ENCODE data around the gene OGDHL.
A peak's percentile ranks its signal among the peaks of the same experiment; 100 is the strongest.

The OGDHL gene

DNA sequence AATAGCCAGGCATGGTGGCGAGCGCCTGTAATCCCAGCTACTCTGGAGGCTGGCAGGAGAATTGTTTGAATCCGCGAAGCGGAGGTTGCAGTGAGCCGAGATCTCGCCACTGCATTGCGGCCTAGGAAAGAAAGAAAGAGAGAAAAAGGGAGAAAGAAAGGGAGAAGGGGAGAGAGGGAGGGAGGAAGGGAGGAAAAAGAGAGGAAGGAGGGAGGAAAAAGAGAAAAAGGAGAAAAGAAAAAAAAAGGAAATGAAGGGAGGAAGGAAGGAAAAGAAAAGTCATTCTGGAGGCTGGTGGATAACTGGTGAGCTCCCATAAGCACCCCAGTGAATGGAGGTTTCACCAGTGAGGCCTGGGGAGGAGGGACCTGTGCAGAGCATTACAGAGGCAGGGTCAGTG, 7.6 kb upstream of the OGDHL start:
- Histone ChIP-seq H3K36me3 (ENCODE audit: control insufficient read depth, insufficient read depth, low read length) (no peaks in the 10 kb centered on the region), H3K9ac (ENCODE audit: low read depth, low read length) (no peak overlapping the region), H3K4me3 (ENCODE audit: low read depth, low read length) (no peak overlapping the region), H3K9me3 (ENCODE audit: control insufficient read depth, insufficient read depth, low read length) (no peaks in the 10 kb centered on the region), H3K4me1 (ENCODE audit: control insufficient read depth, insufficient read depth, low read length) (no peaks in the 10 kb centered on the region), H3K27me3 (ENCODE audit: control insufficient read depth, insufficient read depth, low read length) (peaks cover 25% of the 10 kb centered on the region)

GRCh38 chr10:49768731-49769130, 6.6 kb upstream of the OGDHL start:
- no peaks in the 10 kb centered on the region for H3K4me1 ChIP-seq (ENCODE audit: control insufficient read depth, insufficient read depth, low read length)
- peaks cover 28% of the 10 kb centered on the region for H3K27me3 ChIP-seq (ENCODE audit: control insufficient read depth, insufficient read depth, low read length)

GRCh38 chr10:49768329-49768728, 6.2 kb upstream of the OGDHL start:
- H3K36me3 ChIP-seq (ENCODE audit: control insufficient read depth, insufficient read depth, low read length) = no peaks in the 10 kb centered on the region
- peak overlapping the region; percentile 35 for H3K4me3 ChIP-seq (ENCODE audit: low read depth, low read length)
- peaks cover 32% of the 10 kb centered on the region for H3K27me3 ChIP-seq (ENCODE audit: control insufficient read depth, insufficient read depth, low read length)
- H3K4me1 ChIP-seq (ENCODE audit: control insufficient read depth, insufficient read depth, low read length) = no peaks in the 10 kb centered on the region
- no peaks in the 10 kb centered on the region for H3K9me3 ChIP-seq (ENCODE audit: control insufficient read depth, insufficient read depth, low read length)
- H3K9ac ChIP-seq (ENCODE audit: low read depth, low read length) = peak overlapping the region; percentile 12

More at GRCh38 chr10:49768731-49769130, 6.6 kb upstream of the OGDHL start:
- Histone ChIP-seq H3K9me3 (ENCODE audit: control insufficient read depth, insufficient read depth, low read length) (no peaks in the 10 kb centered on the region), H3K4me3 (ENCODE audit: low read depth, low read length) (peak overlapping the region; percentile 35), H3K36me3 (ENCODE audit: control insufficient read depth, insufficient read depth, low read length) (no peaks in the 10 kb centered on the region), H3K9ac (ENCODE audit: low read depth, low read length) (no peak overlapping the region)

GRCh38 chr10:49767752-49768151, 5.6 kb upstream of the OGDHL start:
- H3K9ac ChIP-seq (ENCODE audit: low read depth, low read length) = no peak overlapping the region
- H3K4me3 ChIP-seq (ENCODE audit: low read depth, low read length) = peak overlapping the region; percentile 35
- no peaks in the 10 kb centered on the region for H3K9me3 ChIP-seq (ENCODE audit: control insufficient read depth, insufficient read depth, low read length)
- peaks cover 37% of the 10 kb centered on the region for H3K27me3 ChIP-seq (ENCODE audit: control insufficient read depth, insufficient read depth, low read length)
- no peaks in the 10 kb centered on the region for H3K36me3 ChIP-seq (ENCODE audit: control insufficient read depth, insufficient read depth, low read length)
- no peaks in the 10 kb centered on the region for H3K4me1 ChIP-seq (ENCODE audit: control insufficient read depth, insufficient read depth, low read length)

GRCh38 chr10:49766484-49766883, 4.4 kb upstream of the OGDHL start:
- no peak overlapping the region for H3K9ac ChIP-seq (ENCODE audit: low read depth, low read length)
- H3K9me3 ChIP-seq (ENCODE audit: control insufficient read depth, insufficient read depth, low read length) = no peaks in the 10 kb centered on the region
- no peaks in the 10 kb centered on the region for H3K36me3 ChIP-seq (ENCODE audit: control insufficient read depth, insufficient read depth, low read length)
- H3K27me3 ChIP-seq (ENCODE audit: control insufficient read depth, insufficient read depth, low read length) = peaks cover 40% of the 10 kb centered on the region
- no peak overlapping the region for H3K4me3 ChIP-seq (ENCODE audit: low read depth, low read length)
- H3K4me1 ChIP-seq (ENCODE audit: control insufficient read depth, insufficient read depth, low read length) = no peaks in the 10 kb centered on the region

GRCh38 chr10:49762566-49762877, 399 bp upstream of the OGDHL start:
- H3K4me1 ChIP-seq (ENCODE audit: control insufficient read depth, insufficient read depth, low read length) = no peaks in the 10 kb centered on the region

DNA sequence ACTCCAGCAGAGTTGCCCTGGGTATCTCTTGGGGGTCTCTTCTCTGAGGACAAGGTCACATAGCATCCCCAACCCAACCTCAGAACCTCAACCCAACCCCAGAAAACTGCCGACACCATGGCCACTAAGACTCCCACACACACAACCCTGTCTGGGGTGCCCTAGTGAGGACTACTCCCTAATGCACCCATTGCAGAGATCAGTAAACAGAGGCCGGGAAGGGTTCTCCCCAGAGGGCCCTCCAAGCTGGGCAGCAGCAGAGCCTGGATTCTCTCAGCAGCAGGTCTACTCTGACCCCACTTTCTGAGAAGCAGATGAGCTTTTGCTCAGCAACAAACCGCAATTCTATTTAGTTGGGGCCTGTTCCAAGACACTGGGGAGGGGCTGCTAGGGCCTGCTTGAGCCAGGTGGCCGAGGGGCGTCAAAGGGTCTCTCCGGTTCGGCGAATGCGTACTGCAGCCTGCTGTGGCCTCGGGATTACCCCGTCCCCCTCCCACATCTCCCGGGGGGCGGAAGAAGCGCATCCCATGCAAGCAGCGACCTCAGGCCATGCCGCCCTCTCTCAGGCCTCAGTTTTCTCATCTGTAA, 828 bp downstream of the OGDHL start:
- H3K36me3 ChIP-seq (ENCODE audit: control insufficient read depth, insufficient read depth, low read length) = peaks cover 7% of the 10 kb centered on the region
- H3K27me3 ChIP-seq (ENCODE audit: control insufficient read depth, insufficient read depth, low read length) = peaks cover 15% of the 10 kb centered on the region
- no peaks in the 10 kb centered on the region for H3K4me1 ChIP-seq (ENCODE audit: control insufficient read depth, insufficient read depth, low read length)
- H3K4me3 ChIP-seq (ENCODE audit: low read depth, low read length) = peak overlapping the region; percentile 77
- peak overlapping the region; percentile 79 for H3K9ac ChIP-seq (ENCODE audit: low read depth, low read length)
- H3K9me3 ChIP-seq (ENCODE audit: control insufficient read depth, insufficient read depth, low read length) = no peaks in the 10 kb centered on the region

More at GRCh38 chr10:49762566-49762877, 399 bp upstream of the OGDHL start:
- Histone ChIP-seq H3K27me3 (ENCODE audit: control insufficient read depth, insufficient read depth, low read length) (peaks cover 17% of the 10 kb centered on the region), H3K4me3 (ENCODE audit: low read depth, low read length) (peak overlapping the region; percentile 77), H3K9ac (ENCODE audit: low read depth, low read length) (no peak overlapping the region), H3K9me3 (ENCODE audit: control insufficient read depth, insufficient read depth, low read length) (no peaks in the 10 kb centered on the region), H3K36me3 (ENCODE audit: control insufficient read depth, insufficient read depth, low read length) (peaks cover 1% of the 10 kb centered on the region)

- H3K36me3 ChIP-seq (ENCODE audit: control insufficient read depth, insufficient read depth, low read length) = peaks cover 8% of the 10 kb centered on the region
- peak overlapping the region; percentile 77 for H3K4me3 ChIP-seq (ENCODE audit: low read depth, low read length)
- H3K4me1 ChIP-seq (ENCODE audit: control insufficient read depth, insufficient read depth, low read length) = no peaks in the 10 kb centered on the region
- no peak overlapping the region for H3K9ac ChIP-seq (ENCODE audit: low read depth, low read length)
- peaks cover 15% of the 10 kb centered on the region for H3K27me3 ChIP-seq (ENCODE audit: control insufficient read depth, insufficient read depth, low read length)
- H3K9me3 ChIP-seq (ENCODE audit: control insufficient read depth, insufficient read depth, low read length) = no peaks in the 10 kb centered on the region
Measured at GRCh38 chr10:49760789-49761188, 1.3 kb downstream of the OGDHL start.

- Histone ChIP-seq H3K27me3 (ENCODE audit: control insufficient read depth, insufficient read depth, low read length) (peaks cover 15% of the 10 kb centered on the region), H3K4me3 (ENCODE audit: low read depth, low read length) (no peak overlapping the region), H3K4me1 (ENCODE audit: control insufficient read depth, insufficient read depth, low read length) (no peaks in the 10 kb centered on the region)
Measured at GRCh38 chr10:49759787-49760551, 2.2 kb downstream of the OGDHL start.

DNA sequence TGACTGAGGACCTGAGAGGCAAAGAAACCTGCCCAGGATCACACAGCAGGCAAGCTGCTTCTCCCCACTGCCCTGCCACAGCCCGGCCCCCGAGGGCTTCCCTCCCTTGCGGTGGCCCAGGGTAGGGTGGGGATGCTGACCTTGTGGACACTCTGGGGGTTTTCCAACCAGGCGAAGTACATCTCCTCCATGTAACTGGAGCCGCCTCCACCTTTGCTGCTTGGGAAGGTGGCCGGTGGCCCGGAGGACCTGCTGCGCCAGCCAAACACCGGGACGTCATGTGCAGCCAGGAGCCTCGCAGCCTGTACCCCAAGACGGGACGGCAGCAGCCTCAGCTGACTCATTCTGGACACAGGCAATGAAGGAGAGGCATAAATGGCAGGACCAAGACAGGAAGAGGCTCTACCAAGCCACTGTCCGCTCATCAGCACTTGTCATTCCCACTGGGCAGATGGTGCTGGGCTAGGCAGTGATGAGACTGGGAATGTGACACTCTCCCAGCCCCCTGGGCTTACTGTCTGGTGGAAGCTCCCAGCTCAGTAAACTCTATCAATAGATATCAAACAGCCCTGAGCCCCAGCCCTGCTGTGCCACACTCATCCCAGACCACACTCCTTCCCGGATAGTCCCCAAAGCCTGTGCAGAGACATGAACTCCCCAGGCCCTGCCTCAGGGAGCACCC, 3.7 kb downstream of the OGDHL start:
- peaks cover 9% of the 10 kb centered on the region for H3K27me3 ChIP-seq (ENCODE audit: control insufficient read depth, insufficient read depth, low read length)
- no peak overlapping the region for H3K9ac ChIP-seq (ENCODE audit: low read depth, low read length)
- no peaks in the 10 kb centered on the region for H3K4me1 ChIP-seq (ENCODE audit: control insufficient read depth, insufficient read depth, low read length)
- H3K36me3 ChIP-seq (ENCODE audit: control insufficient read depth, insufficient read depth, low read length) = peaks cover 8% of the 10 kb centered on the region
- no peak overlapping the region for H3K4me3 ChIP-seq (ENCODE audit: low read depth, low read length)
- no peaks in the 10 kb centered on the region for H3K9me3 ChIP-seq (ENCODE audit: control insufficient read depth, insufficient read depth, low read length)

More at GRCh38 chr10:49759787-49760551, 2.2 kb downstream of the OGDHL start:
- no peak overlapping the region for H3K9ac ChIP-seq (ENCODE audit: low read depth, low read length)
- H3K9me3 ChIP-seq (ENCODE audit: control insufficient read depth, insufficient read depth, low read length) = no peaks in the 10 kb centered on the region
- H3K36me3 ChIP-seq (ENCODE audit: control insufficient read depth, insufficient read depth, low read length) = peaks cover 8% of the 10 kb centered on the region

DNA sequence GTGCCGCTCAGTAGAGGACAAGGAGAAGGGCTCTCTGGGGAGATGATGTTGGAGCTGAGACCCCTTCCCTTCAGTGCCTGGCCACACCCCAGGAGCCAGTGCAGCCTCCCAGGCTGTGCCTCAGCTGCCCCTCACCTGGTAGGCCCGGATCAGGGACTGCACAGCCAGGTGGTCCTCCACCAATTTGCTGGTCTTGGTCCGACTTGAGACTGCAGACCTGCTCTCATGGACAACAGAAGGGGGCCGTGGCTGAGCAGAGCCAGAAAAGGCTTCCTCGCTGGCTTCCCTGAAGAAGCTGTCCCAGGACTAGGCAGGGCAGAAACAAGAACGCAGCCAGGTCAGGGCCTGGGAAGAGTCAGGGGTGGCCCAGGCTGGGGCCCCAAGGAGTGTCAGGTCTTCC, 5.5 kb downstream of the OGDHL start:
- Histone ChIP-seq H3K27me3 (ENCODE audit: control insufficient read depth, insufficient read depth, low read length) (no peaks in the 10 kb centered on the region), H3K36me3 (ENCODE audit: control insufficient read depth, insufficient read depth, low read length) (peaks cover 18% of the 10 kb centered on the region), H3K4me3 (ENCODE audit: low read depth, low read length) (no peak overlapping the region), H3K4me1 (ENCODE audit: control insufficient read depth, insufficient read depth, low read length) (no peaks in the 10 kb centered on the region), H3K9ac (ENCODE audit: low read depth, low read length) (no peak overlapping the region), H3K9me3 (ENCODE audit: control insufficient read depth, insufficient read depth, low read length) (no peaks in the 10 kb centered on the region)

DNA sequence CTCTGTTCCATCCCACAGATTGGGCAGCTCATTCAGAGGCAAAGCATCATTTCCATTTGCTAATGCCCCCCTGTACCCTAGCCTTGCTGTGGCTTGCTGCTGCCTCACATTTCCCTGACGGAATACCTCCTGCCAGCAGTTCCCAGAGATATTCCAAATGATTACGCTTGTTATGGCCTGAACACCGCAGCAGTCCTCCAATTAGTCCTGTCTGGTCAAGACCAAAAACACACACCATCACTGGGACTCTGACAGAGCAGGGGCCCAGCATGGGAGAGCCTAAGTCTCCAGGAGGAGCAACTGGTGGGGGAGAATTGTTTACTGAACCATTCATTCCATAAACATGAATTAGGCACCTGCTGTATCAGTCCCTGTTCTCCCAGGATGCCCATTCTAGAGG, 6.1 kb downstream of the OGDHL start:
- H3K36me3 ChIP-seq (ENCODE audit: control insufficient read depth, insufficient read depth, low read length) = peaks cover 22% of the 10 kb centered on the region
- H3K27me3 ChIP-seq (ENCODE audit: control insufficient read depth, insufficient read depth, low read length) = no peaks in the 10 kb centered on the region
- H3K9me3 ChIP-seq (ENCODE audit: control insufficient read depth, insufficient read depth, low read length) = no peaks in the 10 kb centered on the region
- no peak overlapping the region for H3K9ac ChIP-seq (ENCODE audit: low read depth, low read length)
- H3K4me1 ChIP-seq (ENCODE audit: control insufficient read depth, insufficient read depth, low read length) = no peaks in the 10 kb centered on the region
- no peak overlapping the region for H3K4me3 ChIP-seq (ENCODE audit: low read depth, low read length)

All from iPS-15b (cell line).